ENCODE measurements around the gene TM4SF4.

GRCh38 chr3:149501524-149501923 is 27.0 kb downstream of the TM4SF4 start:
- TF ChIP-seq CTCF (IDR thresholded peaks at IDR 0.05) (peak in 1 of 6 experiments; percentile 17), POLR2A (IDR thresholded peaks at IDR 0.05) (peak in 1 of 2 donors; percentile 61)
